HG03066 (cell line): ENCODE data around the gene SRGAP1.

Source experiments
- ATAC-seq: cut with Tn5 transposase; IDR thresholded peaks from one replicate; pipeline ENCODE4 v1.9.1; 2021; ENCODE audit warnings: low read depth; ENCODE audit not compliant: unreplicated experiment

Gene SRGAP1

DNA sequence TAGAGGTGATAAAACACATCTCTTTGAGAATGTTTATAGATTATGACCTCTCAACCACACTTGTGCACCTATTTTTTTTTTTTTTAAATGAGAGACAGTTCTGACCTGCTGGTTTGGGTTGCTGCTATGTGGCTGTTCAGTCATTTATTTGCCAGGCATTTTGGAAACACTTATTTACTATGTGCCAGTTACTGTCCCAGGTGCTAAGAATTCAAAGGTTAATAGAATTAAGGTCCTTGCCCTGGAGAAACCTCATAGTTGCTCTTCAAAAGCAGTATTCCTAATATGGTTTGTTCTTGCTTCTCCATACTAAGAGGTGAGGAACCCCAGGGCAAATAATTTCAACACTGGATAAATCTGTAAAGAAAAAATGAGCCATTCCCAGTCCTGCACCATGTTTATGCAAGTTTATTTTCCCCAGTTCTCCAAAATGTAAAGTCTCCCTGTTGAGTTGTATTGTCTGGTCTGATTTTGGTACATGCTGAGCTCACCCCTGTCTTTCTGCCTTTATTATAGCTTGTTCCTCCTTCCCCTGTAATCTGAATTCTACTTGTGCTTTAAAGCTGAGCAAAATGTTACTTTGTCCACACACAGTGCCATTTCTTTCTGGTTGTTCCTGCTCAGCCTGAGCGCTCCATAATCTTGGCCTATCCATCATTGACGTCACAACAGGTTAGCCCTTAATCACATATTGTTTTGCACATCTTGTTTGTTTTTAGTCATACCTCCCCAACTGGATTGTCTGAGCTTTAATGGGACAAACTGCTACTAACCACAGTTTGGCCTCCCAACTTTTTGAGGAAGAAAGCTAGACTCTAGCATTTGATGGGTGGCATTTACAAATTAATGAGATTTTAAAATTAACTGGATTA, 56.7 kb downstream of the SRGAP1 start:
- no peak for ATAC-seq

- ATAC-seq: no peak
These were observed 60.2 kb downstream of the SRGAP1 start for GRCh38 chr12:63904653-63905052.

DNA sequence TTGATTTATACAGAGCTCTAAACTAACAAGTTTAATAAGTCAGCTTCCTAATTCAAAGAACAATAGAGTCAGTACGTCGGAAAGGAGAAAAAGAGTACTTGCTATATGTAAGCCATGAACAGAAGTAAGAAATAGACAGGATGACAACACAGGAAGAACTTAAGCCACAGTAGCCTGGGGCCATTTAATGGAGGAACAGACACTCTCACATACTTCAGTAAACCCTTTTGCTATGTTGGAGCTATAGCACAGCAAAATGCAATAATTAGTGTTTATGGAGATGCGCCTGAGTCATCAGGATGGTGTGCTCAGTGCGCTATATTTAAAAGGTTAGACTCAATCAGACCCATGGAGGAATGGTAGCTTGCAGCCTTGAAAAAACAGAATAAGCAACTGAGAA, 61.0 kb downstream of the SRGAP1 start:
- no peak for ATAC-seq

DNA sequence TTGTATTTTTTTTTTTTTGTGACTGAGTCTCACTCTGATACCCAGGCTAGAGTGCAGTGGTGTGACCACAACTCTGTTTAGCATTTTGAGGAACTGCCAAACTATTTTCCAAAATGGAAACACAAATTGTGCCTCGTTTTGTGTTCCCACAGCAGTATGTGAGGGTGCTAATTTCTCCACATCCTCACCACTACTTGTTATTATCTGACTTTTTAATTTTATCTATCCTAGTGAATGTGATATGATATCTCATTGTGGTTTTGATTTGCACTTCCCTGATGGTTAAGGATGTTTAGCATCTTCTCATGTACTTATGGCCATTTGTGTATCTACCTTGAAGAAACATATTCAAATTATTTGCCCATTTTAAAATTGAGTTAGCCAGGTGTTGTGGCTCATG, 62.4 kb downstream of the SRGAP1 start:
- ATAC-seq: no peak

GRCh38 chr12:63907561-63907960, 63.1 kb downstream of the SRGAP1 start:
- ATAC-seq: no peak

DNA sequence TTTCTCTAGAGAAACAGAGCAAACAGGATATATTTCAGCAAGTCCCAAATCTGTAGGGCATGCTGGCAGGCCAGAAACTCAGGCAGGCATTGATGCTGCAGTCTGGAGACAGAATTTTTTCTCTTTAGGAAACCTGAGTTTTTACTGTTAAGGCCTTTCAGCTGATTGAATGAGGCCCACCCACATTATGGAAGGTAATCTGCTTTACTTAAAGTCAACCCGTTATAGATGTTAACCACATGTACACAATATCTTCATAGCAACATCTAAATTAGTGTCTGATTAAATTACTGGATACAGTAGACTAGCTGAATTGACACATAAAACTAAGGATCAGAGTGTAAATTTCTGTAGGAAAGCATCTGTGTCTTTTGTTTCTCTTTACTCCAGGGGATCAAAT, 65.2 kb downstream of the SRGAP1 start:
- ATAC-seq: no peak

DNA sequence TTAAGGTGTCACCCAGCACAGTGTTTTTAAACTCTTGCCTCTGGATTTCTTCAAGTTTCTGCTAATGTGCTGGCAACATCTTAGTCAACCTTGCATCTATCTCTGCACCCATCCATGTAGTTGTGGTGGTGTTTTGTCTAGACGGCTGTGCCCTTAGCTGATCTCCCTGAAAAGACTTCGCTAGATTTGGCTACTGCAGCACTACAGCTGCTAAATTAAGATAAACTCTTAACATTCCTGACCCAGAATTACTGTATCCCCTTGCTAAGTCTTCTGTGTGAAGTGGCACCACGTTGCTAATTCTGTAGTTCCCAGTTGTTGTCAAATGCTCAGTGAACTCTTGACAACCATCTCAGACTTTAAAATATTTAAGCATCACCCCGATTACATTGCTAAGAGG, 66.8 kb downstream of the SRGAP1 start:
- ATAC-seq: no peak

DNA sequence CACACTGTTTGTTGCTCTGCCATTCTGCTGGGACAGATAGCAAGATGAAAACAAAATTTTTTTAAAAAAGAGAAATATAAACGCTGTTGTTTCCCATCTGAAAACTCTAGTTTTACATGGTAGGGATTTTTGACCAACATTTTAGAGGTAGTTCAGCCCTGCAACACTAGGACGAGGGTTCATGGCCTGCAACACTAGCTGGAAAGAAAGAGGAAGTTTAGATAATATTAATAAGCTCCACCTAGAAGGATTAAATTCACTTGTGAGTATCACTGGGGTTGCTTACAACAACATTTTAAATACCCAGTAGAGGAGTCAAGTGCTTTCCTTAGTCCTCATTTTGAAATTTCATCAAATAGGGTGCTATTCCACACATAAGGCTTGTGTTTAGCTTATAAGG, 68.2 kb downstream of the SRGAP1 start:
- ATAC-seq: no peak

DNA sequence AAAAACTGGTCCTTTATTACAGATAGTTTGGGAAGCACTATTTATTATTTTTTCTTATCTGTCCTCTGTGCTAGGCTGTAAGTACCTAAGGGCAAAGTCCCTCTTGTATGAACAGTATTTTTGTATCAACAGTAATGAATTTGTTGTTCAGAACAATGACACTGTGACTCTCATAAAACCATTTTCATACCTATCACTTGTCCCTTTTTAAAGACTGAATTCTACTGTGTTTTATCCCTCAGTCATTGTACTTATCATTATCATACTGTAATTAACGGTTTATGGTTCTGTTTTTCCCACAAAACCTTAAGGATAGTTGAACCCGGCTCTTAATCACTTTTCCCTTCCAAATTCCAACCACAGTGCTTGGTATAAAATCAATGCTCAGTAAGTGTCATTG, 69.4 kb downstream of the SRGAP1 start:
- no peak for ATAC-seq

GRCh38 chr12:63915105-63915800, 70.8 kb downstream of the SRGAP1 start:
- ATAC-seq: no peak

- ATAC-seq: no peak
These were observed 72.3 kb downstream of the SRGAP1 start for GRCh38 chr12:63916561-63917476.

DNA sequence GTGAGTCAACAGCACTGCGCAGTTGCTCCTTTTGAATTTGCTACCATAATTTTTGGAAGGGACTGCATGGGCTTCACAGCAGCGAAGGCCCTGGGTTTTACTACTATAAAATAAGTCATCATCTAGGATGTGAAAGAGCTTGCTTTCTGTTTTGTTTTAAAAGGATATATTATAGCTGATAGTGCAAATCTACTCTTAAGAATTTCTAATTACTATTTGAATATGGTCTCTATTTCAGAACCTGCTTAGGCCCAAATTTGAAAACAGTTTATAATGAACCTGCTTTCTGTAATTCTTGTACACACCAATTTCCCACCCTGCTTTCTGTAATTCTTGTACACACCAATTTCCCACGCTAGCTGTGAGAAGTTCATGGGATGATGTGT, 73.0 kb downstream of the SRGAP1 start:
- no peak for ATAC-seq

DNA sequence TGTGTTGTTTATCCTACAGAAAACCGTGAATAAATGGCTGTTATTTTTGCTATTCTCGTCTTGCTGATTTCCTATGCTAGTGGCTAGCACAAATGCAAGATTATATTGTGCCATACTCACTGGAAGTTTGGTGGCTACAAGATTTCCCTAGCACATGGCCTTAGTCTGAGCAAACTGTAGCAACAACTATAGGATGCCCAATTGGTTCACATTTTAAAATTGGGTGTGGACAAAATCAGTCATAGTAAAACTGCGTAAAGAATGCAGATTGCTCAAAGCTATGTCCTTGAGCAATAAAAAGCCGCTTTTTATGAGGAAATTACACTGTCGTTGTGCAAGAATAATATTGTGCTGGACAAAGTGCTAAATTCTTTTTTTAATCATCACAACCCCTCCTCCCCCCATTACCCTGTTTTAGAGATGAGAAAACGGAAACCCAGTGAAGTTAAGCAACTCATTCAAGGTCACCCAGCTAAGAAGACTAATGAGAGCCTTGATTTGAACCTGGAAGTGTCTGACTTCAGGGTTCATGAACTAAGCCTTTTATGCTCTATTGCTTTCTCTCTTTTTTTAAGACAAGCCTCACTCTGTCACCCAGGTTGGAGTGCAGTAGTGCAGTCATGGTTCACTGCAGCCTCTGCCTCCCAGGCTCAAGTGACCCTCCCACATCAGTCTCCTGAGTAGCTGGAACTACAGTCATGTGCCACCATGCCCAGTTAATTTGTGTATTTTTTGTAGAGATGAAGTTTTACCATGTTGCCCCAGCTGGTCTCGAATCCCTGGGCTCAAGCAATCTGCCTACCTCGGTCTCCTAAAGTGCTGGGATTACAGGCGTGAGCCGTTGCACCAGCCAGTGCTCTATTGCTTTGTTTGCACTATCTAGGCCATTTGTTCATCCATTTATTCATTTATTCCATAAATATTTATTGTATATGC, 73.6 kb downstream of the SRGAP1 start:
- peak; percentile 80 for ATAC-seq

GRCh38 chr12:63918800-63919300, 74.3 kb downstream of the SRGAP1 start:
- no peak for ATAC-seq

DNA sequence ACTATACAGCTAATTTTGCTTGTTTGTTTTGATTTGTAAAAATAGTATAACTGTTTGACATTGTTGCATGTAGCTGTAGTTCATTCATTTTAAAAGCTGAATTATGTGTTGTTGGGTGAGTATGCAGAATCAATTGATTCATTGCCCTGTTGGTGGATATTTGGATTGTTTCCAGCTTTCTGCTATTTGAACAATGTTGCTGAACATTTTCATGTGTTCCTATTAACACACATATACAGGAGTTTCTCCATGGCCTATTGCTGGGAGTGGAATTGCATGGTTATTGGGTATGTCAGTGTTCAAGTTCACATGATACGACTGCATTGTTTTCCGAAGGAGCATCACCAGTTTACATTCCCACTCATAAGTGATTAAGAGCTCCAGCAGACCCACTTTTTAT, 75.3 kb downstream of the SRGAP1 start:
- ATAC-seq: no peak

GRCh38 chr12:63921157-63921556, 76.7 kb downstream of the SRGAP1 start:
- no peak for ATAC-seq

GRCh38 chr12:63922474-63922873, 78.0 kb downstream of the SRGAP1 start:
- no peak for ATAC-seq

DNA sequence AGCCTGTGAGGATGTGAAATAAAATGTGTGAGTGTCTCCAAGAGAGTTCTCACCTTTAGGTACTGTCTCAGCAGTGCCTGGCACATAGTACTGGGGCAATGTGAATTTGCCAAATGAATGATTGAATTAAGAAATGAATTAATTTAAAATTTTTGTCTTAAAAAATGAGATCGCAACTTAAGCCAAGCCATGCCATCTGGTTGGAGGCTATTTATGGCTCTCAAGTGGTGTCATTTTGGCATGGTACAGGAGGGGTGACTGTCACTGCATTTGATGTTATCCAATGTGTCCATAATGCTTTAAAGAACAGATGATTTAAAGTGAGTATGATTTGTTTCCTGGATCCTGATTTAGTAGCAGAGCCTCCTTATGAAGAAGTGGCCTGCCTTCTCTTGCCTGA, 80.3 kb downstream of the SRGAP1 start:
- no peak for ATAC-seq

DNA sequence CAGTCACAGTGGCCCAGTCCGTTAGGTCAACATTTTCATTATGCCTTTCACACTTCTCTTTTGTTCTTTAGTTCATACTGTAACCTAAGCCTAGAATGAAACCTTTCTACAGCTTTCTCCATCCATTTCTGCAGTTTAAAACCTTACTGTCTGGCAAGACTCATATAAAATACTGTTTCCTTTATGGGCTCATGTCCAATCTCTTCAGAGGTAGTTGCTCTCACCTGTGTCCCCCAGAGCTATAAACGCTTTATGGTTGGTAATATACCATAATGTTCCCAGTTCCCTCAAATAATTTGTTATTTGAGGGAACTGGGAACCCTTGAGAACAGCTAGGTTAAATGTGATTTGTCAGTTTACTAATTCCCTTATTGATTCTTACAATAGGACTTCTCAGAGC, 83.0 kb downstream of the SRGAP1 start:
- no peak for ATAC-seq

GRCh38 chr12:63928305-63928704, 83.8 kb downstream of the SRGAP1 start:
- peak; percentile 62 for ATAC-seq
